Measurements from ENCODE around the gene MRPL18.

GRCh38 chr6:159756508-159756907, 33.8 kb upstream of the MRPL18 start:
- no peak for TF ChIP-seq POLR2A (IDR thresholded peaks at IDR 0.05)
- no peak for TF ChIP-seq CTCF (IDR thresholded peaks at IDR 0.05)

Data from body of pancreas (tissue), 4 donors.